GM12891 (cell line): ENCODE results near the gene ALK.

Source experiments
- POLR2A ChIP-seq: IDR thresholded peaks from 2 replicates; pipeline ENCODE4 v1.6.1; 2011; ENCODE audit warnings: low read depth, low read length, control low read depth
- POLR2AphosphoS5 ChIP-seq: IDR thresholded peaks from 2 replicates; pipeline ENCODE4 v1.6.1; 2011; ENCODE audit warnings: low read depth, low read length, control low read depth
- POU2F2 ChIP-seq: IDR thresholded peaks from 2 replicates; pipeline ENCODE4 v1.6.1; 2011; ENCODE audit warnings: low read depth, mild to moderate bottlenecking, control low read depth, low read length, moderate library complexity
- SPI1 ChIP-seq: IDR thresholded peaks from 2 replicates; pipeline ENCODE4 v1.6.1; 2011; ENCODE audit warnings: low read depth, low read length, control low read depth
- TAF1 ChIP-seq: IDR thresholded peaks from 2 replicates; pipeline ENCODE4 v1.6.1; 2011; ENCODE audit warnings: low read depth, low read length, control low read depth

DNA sequence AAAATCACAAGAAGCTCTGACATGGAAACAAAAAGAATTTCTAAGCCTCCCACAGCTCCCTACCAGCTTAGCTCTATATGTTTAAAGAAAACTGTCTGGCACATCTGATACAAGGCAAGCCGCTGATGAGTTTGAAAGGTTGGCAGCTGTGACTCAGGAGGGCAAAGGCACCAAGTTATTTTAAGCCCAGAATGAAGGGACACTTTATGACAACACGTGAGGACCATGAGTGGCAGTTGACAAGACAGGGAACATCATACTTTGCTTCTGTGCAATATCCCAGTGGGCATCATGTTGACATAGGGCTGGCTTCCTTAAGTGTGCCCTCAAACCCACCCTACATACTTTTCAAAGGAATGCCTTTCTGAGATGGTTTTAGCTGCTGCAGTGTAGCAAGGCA is 533.3 kb downstream of the ALK start:
- no peak for TF ChIP-seq POLR2AphosphoS5
- TF ChIP-seq POLR2A, result no peak
- no peak for TF ChIP-seq POU2F2
- no peak for TF ChIP-seq SPI1
- no peak for TF ChIP-seq TAF1
